Epithelial cell of proximal tubule (primary cell): ENCODE results near the gene SELENOF. TPM values are rescaled to one million over a fixed set of nuclear protein-coding genes. Genes with fewer than 3 reads are reported as not detected.
A peak's percentile ranks its signal among the peaks of the same experiment; 100 is the strongest.
"Not testable (repeated sequence)": the region's sequence is repeated elsewhere in the genome, so short reads cannot be mapped to it uniquely, and the experiment has no call there.

Experiments
- DNase-seq: peaks from one replicate; pipeline ENCODE4 v3.0.0-alpha.2; 2011; ENCODE audit warnings: low read depth
- H3K4me3 ChIP-seq: 2 replicates; pipeline ENCODE4 v1.5.1; 2011; ENCODE audit warnings: low read depth, mild to moderate bottlenecking, low read length
- total RNA-seq: library from RNA; depleted of rRNA; stranded (reverse); fragments of >200 nt; gene quantifications from 2 replicates; pipeline ENCODE4 v1.2.3, GENCODE V29; 2015
- TF ChIP-seq, protein P1 (sequence below): conservative IDR thresholded peaks from 2 replicates; pipeline ENCODE4 v1.5.1; 2012; ENCODE audit warnings: low read depth, mild to moderate bottlenecking, low read length

The SELENOF gene
- total RNA-seq, 1 donor from 2014 or later, result 169 TPM

DNA sequence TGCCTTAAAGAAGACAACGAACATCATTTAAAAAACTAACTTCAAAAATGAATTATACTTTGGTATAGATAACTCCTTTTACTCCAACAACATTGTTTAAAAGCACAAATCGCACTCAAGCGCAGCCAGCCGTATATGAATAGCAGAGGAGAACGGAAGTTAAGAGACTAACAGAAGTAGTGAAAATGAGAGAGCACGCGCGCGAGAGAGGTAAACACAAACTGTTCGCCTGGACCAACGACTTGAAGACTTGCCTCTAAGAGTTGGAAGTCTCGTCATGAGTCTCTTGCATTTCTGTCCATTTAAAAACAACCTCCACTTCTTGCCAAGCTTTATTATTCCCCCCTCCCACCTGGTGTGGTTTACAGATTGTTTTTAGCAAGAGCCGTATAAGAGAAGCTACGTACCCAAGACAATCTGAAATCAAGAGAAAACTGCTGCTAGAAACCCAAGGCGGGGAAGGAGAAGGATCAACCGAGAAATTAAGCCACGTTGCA lies 479 bp downstream of the SELENOF start:
- TF ChIP-seq, protein P1, sequence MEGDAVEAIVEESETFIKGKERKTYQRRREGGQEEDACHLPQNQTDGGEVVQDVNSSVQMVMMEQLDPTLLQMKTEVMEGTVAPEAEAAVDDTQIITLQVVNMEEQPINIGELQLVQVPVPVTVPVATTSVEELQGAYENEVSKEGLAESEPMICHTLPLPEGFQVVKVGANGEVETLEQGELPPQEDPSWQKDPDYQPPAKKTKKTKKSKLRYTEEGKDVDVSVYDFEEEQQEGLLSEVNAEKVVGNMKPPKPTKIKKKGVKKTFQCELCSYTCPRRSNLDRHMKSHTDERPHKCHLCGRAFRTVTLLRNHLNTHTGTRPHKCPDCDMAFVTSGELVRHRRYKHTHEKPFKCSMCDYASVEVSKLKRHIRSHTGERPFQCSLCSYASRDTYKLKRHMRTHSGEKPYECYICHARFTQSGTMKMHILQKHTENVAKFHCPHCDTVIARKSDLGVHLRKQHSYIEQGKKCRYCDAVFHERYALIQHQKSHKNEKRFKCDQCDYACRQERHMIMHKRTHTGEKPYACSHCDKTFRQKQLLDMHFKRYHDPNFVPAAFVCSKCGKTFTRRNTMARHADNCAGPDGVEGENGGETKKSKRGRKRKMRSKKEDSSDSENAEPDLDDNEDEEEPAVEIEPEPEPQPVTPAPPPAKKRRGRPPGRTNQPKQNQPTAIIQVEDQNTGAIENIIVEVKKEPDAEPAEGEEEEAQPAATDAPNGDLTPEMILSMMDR, result no peak
- H3K4me3 ChIP-seq, result peak overlapping the region; percentile 96
- no peak for DNase-seq

- TF ChIP-seq, protein P1, result no peak
- H3K4me3 ChIP-seq, result peak overlapping the region; percentile 96
- no peak for DNase-seq
These were observed 1.5 kb downstream of the SELENOF start for GRCh38 chr1:86912281-86912900.

- no peak overlapping the region for H3K4me3 ChIP-seq
- no peak for DNase-seq
- TF ChIP-seq, protein P1, result no peak
These were observed 7.5 kb downstream of the SELENOF start for GRCh38 chr1:86906419-86906818.

- no peak for DNase-seq
- TF ChIP-seq, protein P1, result no peak
- no peak overlapping the region for H3K4me3 ChIP-seq
These were observed 8.1 kb downstream of the SELENOF start for GRCh38 chr1:86905875-86906274.

DNA sequence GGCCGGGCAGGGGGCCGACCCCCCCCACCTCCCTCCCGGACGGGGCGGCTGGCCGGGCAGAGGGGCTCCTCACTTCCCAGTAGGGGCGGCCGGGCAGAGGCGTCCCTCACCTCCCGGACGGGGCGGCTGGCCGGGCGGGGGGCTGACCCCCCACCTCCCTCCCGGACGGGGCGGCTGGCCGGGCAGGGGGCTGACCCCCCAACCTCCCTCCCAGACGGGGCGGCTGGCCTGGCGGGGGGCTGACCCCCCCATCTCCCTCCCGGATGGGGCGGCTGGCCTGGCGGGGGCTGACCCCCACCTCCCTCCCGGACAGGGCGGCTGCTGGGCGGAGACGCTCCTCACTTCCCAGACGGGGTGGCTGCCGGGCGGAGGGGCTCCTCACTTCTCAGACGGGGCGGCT lies 14.5 kb downstream of the SELENOF start:
- H3K4me3 ChIP-seq, result not testable (repeated sequence)

GRCh38 chr1:86888327-86888726 lies 25.6 kb downstream of the SELENOF start:
- H3K4me3 ChIP-seq, result no peak overlapping the region
- no peak for DNase-seq
- TF ChIP-seq, protein P1, result no peak

More for the DNA sequence above, 14.5 kb downstream of the SELENOF start:
- DNase-seq, result not testable (repeated sequence)

GRCh38 chr1:86887479-86888162 lies 26.3 kb downstream of the SELENOF start:
- DNase-seq, result no peak
- no peak overlapping the region for H3K4me3 ChIP-seq
- TF ChIP-seq, protein P1, result no peak
